Thyroid gland (tissue), 4 donors: Measurements from ENCODE around the gene GAB3. TPM values are rescaled to one million over a fixed set of nuclear protein-coding genes. Genes with fewer than 3 reads are reported as not detected.

Source experiments
- DNase-seq, 2 donors: peaks; one replicate each; pipeline ENCODE4 v3.0.0-alpha.2; 2019
- H3K27ac ChIP-seq, 3 donors: fragments of 200-600 bp; sonication (generic); 1 replicate in 2 of 3; 2 replicates in 1 of 3; pipeline ENCODE4 v1.5.1; 2016 to 2019; ENCODE audit warnings: mild to moderate bottlenecking in 1 of 3, moderate library complexity in 1 of 3
- H3K27me3 ChIP-seq: fragments of 200-600 bp; sonication (generic); one replicate; pipeline ENCODE4 v1.5.1; 2019
- H3K36me3 ChIP-seq, 2 donors: fragments of 200-600 bp; sonication (generic); one replicate each; pipeline ENCODE4 v1.5.1; 2016 to 2019
- H3K4me1 ChIP-seq, 2 donors: fragments of 200-600 bp; sonication (generic); one replicate each; pipeline ENCODE4 v1.5.1; 2017 to 2019
- H3K4me3 ChIP-seq, 3 donors: fragments of 200-600 bp; sonication (generic); replicated peaks in 1 of 3; 1 replicate in 2 of 3; 2 replicates in 1 of 3; pipeline ENCODE4 v1.5.1; 2016; ENCODE audit warnings: mild to moderate bottlenecking in 1 of 3
- H3K9me3 ChIP-seq: fragments of 200-600 bp; sonication (generic); one replicate; pipeline ENCODE4 v1.5.1; 2017
- POLR2A ChIP-seq, 2 donors: fragments of 450-650 bp; IDR thresholded peaks; one replicate each; pipeline ENCODE4 v1.6.1; 2017; ENCODE audit warnings: antibody characterized with exemption in 2 of 2, mild to moderate bottlenecking in 2 of 2, moderate library complexity in 1 of 2
- WGBS, 2 donors: methylation state at CpG; one replicate each; pipeline ENCODE4 v1.1.5; 2017; 5-methylcytosine and 5-hydroxymethylcytosine counted together
- intact Hi-C: fragments of 100-400 bp; cut with DNase I; formaldehyde crosslinking; loops from one replicate; pipeline ENCODE4 v1.15.1; 2023
- total RNA-seq, 4 donors: library from RNA; depleted of rRNA; stranded (reverse); fragments of >200 nt; gene quantifications; one replicate each; pipeline ENCODE4 v1.2.3, GENCODE V29; 2016
- TF ChIP-seq, protein P1 (sequence below), 6 experiments: fragments of 200-600 bp in 3 of 6; fragments of 450-650 bp in 3 of 6; sonication (generic) in 3 of 6; IDR thresholded peaks; one replicate each; pipeline ENCODE4 v1.5.1; 2016 to 2019; ENCODE audit warnings: antibody characterized with exemption in 6 of 6, mild to moderate bottlenecking in 2 of 6, inconsistent platforms in 1 of 6, moderate library complexity in 1 of 6

GAB3 gene
- total RNA-seq, 4 donors from 2014 or later = 5.8 to 10.2 (median 8.1) TPM

DNA sequence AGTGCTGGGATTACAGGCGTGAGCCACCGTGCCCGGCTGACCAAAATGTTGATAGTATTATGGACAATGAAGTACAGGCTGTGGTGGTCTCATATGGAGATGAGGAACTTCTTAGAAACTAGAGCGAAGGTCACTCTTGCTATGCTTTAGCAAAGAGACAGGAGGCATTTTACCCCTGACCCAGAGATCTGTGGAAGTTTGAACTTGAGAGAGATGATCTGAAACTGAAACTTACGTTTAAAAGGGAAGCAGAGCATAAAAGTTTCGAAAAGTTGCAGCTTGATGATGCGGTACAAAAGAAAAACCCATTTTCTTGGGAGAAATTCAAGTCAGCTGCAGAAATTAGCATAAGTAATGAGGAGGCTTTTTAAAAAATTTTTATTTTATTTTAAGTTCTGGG, 89.0 kb downstream of the GAB3 start:
- Histone ChIP-seq H3K27ac (no peak overlapping the region), H3K4me3 (no peak overlapping the region), H3K27me3 (no peaks in the 10 kb centered on the region), H3K9me3 (no peaks in the 10 kb centered on the region), H3K4me1 (no peaks in the 10 kb centered on the region), H3K36me3 (no peaks in the 10 kb centered on the region)
- DNase-seq = no peak
- intact Hi-C loops = no loop called here
- WGBS, 2 donors = 81 to 88% methylated on average over 4 to 7 of the region's 7 CpGs
- TF ChIP-seq, protein P1, sequence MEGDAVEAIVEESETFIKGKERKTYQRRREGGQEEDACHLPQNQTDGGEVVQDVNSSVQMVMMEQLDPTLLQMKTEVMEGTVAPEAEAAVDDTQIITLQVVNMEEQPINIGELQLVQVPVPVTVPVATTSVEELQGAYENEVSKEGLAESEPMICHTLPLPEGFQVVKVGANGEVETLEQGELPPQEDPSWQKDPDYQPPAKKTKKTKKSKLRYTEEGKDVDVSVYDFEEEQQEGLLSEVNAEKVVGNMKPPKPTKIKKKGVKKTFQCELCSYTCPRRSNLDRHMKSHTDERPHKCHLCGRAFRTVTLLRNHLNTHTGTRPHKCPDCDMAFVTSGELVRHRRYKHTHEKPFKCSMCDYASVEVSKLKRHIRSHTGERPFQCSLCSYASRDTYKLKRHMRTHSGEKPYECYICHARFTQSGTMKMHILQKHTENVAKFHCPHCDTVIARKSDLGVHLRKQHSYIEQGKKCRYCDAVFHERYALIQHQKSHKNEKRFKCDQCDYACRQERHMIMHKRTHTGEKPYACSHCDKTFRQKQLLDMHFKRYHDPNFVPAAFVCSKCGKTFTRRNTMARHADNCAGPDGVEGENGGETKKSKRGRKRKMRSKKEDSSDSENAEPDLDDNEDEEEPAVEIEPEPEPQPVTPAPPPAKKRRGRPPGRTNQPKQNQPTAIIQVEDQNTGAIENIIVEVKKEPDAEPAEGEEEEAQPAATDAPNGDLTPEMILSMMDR (IDR thresholded peaks at IDR 0.05) = no peak
- no peak for TF ChIP-seq POLR2A (IDR thresholded peaks at IDR 0.05)

DNA sequence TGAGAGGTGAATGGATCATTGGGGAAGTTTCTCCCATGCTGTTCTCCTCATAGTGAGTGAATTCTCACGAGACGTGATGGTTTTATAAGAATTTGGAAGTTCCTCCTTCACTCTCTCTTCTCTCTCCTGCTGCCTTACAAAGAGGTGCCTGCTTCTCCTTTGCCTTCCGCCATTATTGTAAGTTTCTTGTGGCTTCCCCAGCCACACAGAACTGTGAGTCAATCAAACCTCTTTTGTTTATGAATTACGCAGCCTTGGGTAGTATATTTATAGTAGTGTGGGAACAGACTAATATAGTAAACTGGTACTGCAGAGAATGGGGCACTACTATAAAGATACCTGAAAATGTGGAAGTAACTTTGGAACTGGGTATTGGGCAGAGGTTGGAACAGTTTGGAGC, 89.7 kb downstream of the GAB3 start:
- Histone ChIP-seq H3K4me3 (no peak overlapping the region), H3K9me3 (no peaks in the 10 kb centered on the region), H3K4me1 (no peaks in the 10 kb centered on the region), H3K27ac (no peak overlapping the region), H3K27me3 (no peaks in the 10 kb centered on the region), H3K36me3 (no peaks in the 10 kb centered on the region)
- no peak for TF ChIP-seq POLR2A (IDR thresholded peaks at IDR 0.05)
- TF ChIP-seq, protein P1 (IDR thresholded peaks at IDR 0.05) = no peak
- 91 to 96% methylated on average over 4 of the region's 4 CpGs for WGBS, 2 donors
- DNase-seq = no peak
- intact Hi-C loops = no loop called here

DNA sequence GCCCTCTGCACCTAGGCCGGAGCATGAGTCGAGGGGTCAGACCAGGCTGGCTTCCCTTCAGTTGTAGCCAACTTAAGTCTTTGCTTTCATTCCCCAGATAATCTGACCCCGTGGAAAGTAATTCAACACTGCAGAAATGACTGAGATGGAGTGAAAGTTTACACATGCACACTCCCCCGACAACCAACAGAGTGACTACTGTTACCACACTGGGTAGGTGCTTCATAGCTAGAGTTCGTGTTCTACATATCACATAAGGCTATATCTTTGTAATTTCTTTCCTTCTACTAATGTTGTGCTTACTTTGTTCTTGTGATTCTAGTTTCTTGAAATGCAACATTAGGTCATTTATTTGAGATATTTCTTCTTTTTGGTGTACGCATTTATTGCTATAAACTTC, 90.3 kb downstream of the GAB3 start:
- 80 to 86% methylated on average over 5 to 6 of the region's 6 CpGs for WGBS, 2 donors
- intact Hi-C loops = no loop called here
- no peaks in the 10 kb centered on the region for H3K4me1 ChIP-seq
- TF ChIP-seq, protein P1 (IDR thresholded peaks at IDR 0.05) = no peak
- TF ChIP-seq POLR2A (IDR thresholded peaks at IDR 0.05) = no peak
- no peaks in the 10 kb centered on the region for H3K36me3 ChIP-seq
- no peak for DNase-seq
- H3K4me3 ChIP-seq = no peak overlapping the region
- no peaks in the 10 kb centered on the region for H3K9me3 ChIP-seq
- H3K27me3 ChIP-seq = no peaks in the 10 kb centered on the region
- no peak overlapping the region for H3K27ac ChIP-seq

DNA sequence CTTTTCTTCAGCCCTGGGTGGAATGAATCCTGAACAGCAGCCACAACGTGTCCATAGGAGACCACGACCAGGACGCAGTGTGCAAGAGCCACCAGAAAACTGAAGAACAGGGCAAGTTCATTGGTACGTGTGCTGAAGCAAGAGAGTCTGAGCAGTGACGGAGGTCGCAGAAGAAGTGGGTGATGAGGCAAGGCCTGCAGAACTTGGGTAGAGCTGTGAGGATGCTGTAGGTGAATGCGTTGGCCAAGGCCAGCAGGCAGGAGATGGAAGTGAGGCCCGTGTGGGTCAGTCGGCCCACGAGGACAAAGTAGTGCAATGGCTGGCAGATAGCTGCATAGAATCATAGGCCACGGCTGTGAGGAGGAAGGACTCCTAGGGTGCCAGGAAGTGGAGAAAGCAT, 91.9 kb downstream of the GAB3 start:
- Histone ChIP-seq H3K9me3 (no peaks in the 10 kb centered on the region), H3K27ac (no peak overlapping the region), H3K36me3 (no peaks in the 10 kb centered on the region), H3K4me1 (no peaks in the 10 kb centered on the region), H3K4me3 (no peak overlapping the region), H3K27me3 (no peaks in the 10 kb centered on the region)
- DNase-seq = no peak
- TF ChIP-seq, protein P1 (IDR thresholded peaks at IDR 0.05) = no peak
- no peak for TF ChIP-seq POLR2A (IDR thresholded peaks at IDR 0.05)
- 93 to 94% methylated on average over 11 of the region's 11 CpGs for WGBS, 2 donors
- intact Hi-C loops = no loop called here

DNA sequence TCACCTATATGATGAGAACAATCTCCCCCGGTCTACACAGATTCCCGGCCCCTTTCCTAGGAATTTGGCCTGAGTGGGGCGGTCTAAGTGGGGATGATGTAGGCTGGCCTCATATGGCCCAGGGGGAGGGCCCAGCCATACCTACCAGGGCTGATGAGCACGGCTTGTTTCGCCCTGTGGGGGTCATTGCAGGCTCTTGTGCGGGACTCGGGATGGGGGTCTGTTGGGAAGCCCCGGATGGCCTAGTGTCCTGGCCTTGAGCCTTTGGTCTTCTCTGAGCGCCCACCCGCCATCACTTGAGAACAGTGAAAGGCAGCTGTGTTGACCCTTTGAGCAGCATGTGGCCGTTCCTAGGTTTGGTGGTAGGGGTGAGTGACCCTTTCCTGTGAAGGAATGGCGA, 92.7 kb downstream of the GAB3 start:
- 90 to 96% methylated on average over 4 of the region's 12 CpGs for WGBS, 2 donors
- no peak for TF ChIP-seq POLR2A (IDR thresholded peaks at IDR 0.05)
- TF ChIP-seq, protein P1 (IDR thresholded peaks at IDR 0.05) = no peak
- no peak for DNase-seq
- H3K27ac ChIP-seq = no peak overlapping the region
- intact Hi-C loops = no loop called here
- H3K4me1 ChIP-seq = no peaks in the 10 kb centered on the region
- H3K27me3 ChIP-seq = no peaks in the 10 kb centered on the region
- no peaks in the 10 kb centered on the region for H3K9me3 ChIP-seq
- H3K4me3 ChIP-seq = no peak overlapping the region
- no peaks in the 10 kb centered on the region for H3K36me3 ChIP-seq
